GM12878 (cell line): ENCODE data around the gene C15orf39. TPM values are rescaled to one million over a fixed set of nuclear protein-coding genes. Genes with fewer than 3 reads are reported as not detected.

Source experiments
- ATAC-seq: fragments of 200-7000 bp; cut with Tn5 transposase; 3 replicates; pipeline ENCODE4 v1.9.1; 2020; ENCODE audit warnings: mild to moderate bottlenecking, moderate library complexity
- BruUV-seq: library from RNA; stranded (reverse); fragments of 400-500 nt; replicated peaks from 2 replicates; lab custom pipeline; 2021; lab: Mats Ljungman, UMichigan
- CTCF ChIA-PET: fragments of 300-600 bp; sonication (Branson Sonifier 250); formaldehyde crosslinking; extraction: SDS; loops from one replicate; lab custom pipeline; 2021; ENCODE audit warnings: inconsistent platforms; lab: Yijun Ruan, JAX
- POLR2A ChIA-PET: fragments of 350-600 bp; formaldehyde crosslinking; extraction: SDS; loops from one replicate; lab custom pipeline; 2021; ENCODE audit warnings: inconsistent platforms; lab: Charles Lee
- RAD21 ChIA-PET: fragments of 300-600 bp; sonication (Branson Sonifier 250); formaldehyde crosslinking; loops from one replicate; lab custom pipeline; 2023; ENCODE audit warnings: antibody characterized with exemption; ENCODE audit not compliant: unreplicated experiment; lab: Charles Lee
- SMC1A ChIA-PET: fragments of 300-600 bp; sonication (Branson Sonifier 250); formaldehyde crosslinking; loops from one replicate; lab custom pipeline; 2023; ENCODE audit not compliant: unreplicated experiment, uncharacterized antibody; lab: Charles Lee
- DNase-seq: peaks from one replicate; pipeline ENCODE4 v3.0.0-alpha.2; 2011; ENCODE audit warnings: low read depth, low spot score
- FAIRE-seq: peaks from 3 replicates; lab custom pipeline; 2011; peaks lifted over from hg19 to GRCh38; lab: Jason Lieb, UNC
- H2AFZ ChIP-seq: 2 replicates; pipeline ENCODE4 v1.6.0; 2011; ENCODE audit warnings: low read depth, low read length, control low read depth; ENCODE audit not compliant: control insufficient read depth
- H3K27ac ChIP-seq: 2 replicates; pipeline ENCODE4 v1.5.1; 2011; ENCODE audit warnings: control low read depth; ENCODE audit not compliant: control insufficient read depth, insufficient read depth
- H3K27me3 ChIP-seq, 2 experiments: replicated peaks in 1 of 2; 2 replicates each; pipeline versions ENCODE4 v1.6.0 to v1.6.1; 2011; ENCODE audit warnings: low read length in 1 of 2; ENCODE audit not compliant: control insufficient read depth in 2 of 2, insufficient read depth in 2 of 2
- H3K36me3 ChIP-seq, 2 experiments: 2 replicates each; pipeline ENCODE4 v1.5.1; 2011; ENCODE audit warnings: low read length in 1 of 2; ENCODE audit not compliant: control insufficient read depth in 2 of 2, insufficient read depth in 2 of 2
- H3K4me1 ChIP-seq: 2 replicates; pipeline ENCODE4 v1.6.1; 2011; ENCODE audit warnings: mild to moderate bottlenecking, low read length, moderate library complexity, mixed read lengths; ENCODE audit not compliant: control insufficient read depth, insufficient read depth
- H3K4me2 ChIP-seq: 2 replicates; pipeline ENCODE4 v1.6.0; 2011; ENCODE audit warnings: control low read depth; ENCODE audit not compliant: control insufficient read depth, insufficient read depth
- H3K4me3 ChIP-seq: fragments of 200-600 bp; sonication (generic); 2 replicates; pipeline ENCODE4 v1.5.1; 2016
- H3K79me2 ChIP-seq: 2 replicates; pipeline ENCODE4 v1.6.0; 2011; ENCODE audit warnings: low read length; ENCODE audit not compliant: control insufficient read depth, insufficient read depth
- H3K9ac ChIP-seq: 2 replicates; pipeline ENCODE4 v1.8.0; 2011; ENCODE audit warnings: low read length, control low read depth, mixed read lengths; ENCODE audit not compliant: control insufficient read depth, insufficient read depth
- H3K9me3 ChIP-seq: replicated peaks from 3 replicates; pipeline ENCODE4 v1.5.1; 2011; ENCODE audit warnings: mild to moderate bottlenecking, low read length; ENCODE audit not compliant: control insufficient read depth, insufficient read depth
- H4K20me1 ChIP-seq: 2 replicates; pipeline ENCODE4 v1.6.0; 2011; ENCODE audit not compliant: control insufficient read depth, insufficient read depth
- ATF7 ChIP-seq: fragments of 450-650 bp; IDR thresholded peaks from 2 replicates; pipeline ENCODE4 v1.6.1; 2016; ENCODE audit warnings: low read depth, mild to moderate bottlenecking
- ETV6 ChIP-seq, 2 experiments: fragments of 450-650 bp in 1 of 2; IDR thresholded peaks in 1 of 2; conservative IDR thresholded peaks in 1 of 2; 2 replicates each; pipeline ENCODE4 v1.6.1; 2014; ENCODE audit warnings: antibody characterized with exemption in 1 of 2, borderline replicate concordance in 1 of 2, low read depth in 1 of 2, mild to moderate bottlenecking in 1 of 2, moderate library complexity in 1 of 2
- FOS ChIP-seq: IDR thresholded peaks from 3 replicates; pipeline ENCODE4 v1.6.1; 2011; ENCODE audit warnings: borderline replicate concordance; ENCODE audit not compliant: insufficient read length; ENCODE audit errors: extremely low read depth
- FOXM1 ChIP-seq: IDR thresholded peaks from 2 replicates; pipeline ENCODE4 v1.6.1; 2012; ENCODE audit warnings: low read depth, mild to moderate bottlenecking, inconsistent platforms, low read length, moderate library complexity
- MEF2A ChIP-seq: IDR thresholded peaks from 2 replicates; pipeline ENCODE4 v1.6.1; 2011; ENCODE audit warnings: low read depth, mild to moderate bottlenecking, low read length, moderate library complexity; ENCODE audit not compliant: insufficient read depth
- MTA3 ChIP-seq: IDR thresholded peaks from 2 replicates; pipeline ENCODE4 v1.6.1; 2012; ENCODE audit warnings: low read length, inconsistent platforms, borderline replicate concordance
- NFYB ChIP-seq: IDR thresholded peaks from 2 replicates; pipeline ENCODE4 v1.6.1; 2011; ENCODE audit warnings: low read depth, mild to moderate bottlenecking, low read length, improper control_type of control experiment, moderate library complexity; ENCODE audit not compliant: insufficient read depth
- RELA ChIP-seq: fragments of 450-650 bp; IDR thresholded peaks from 2 replicates; pipeline ENCODE4 v1.8.0; 2014; ENCODE audit warnings: borderline replicate concordance; ENCODE audit not compliant: partially characterized antibody
- SP1 ChIP-seq: IDR thresholded peaks from one replicate; pipeline ENCODE4 v1.6.1; 2011; ENCODE audit warnings: low read depth, low read length
- WGBS: methylation state at CpG from one replicate; pipeline ENCODE4 v1.1.6; 2016; ENCODE audit warnings: low lambda C conversion rate; ENCODE audit not compliant: insufficient replicate concordance, insufficient coverage; ENCODE audit errors: missing lambda C conversion rate; 5-methylcytosine and 5-hydroxymethylcytosine counted together
- in situ Hi-C: fragments of 300-500 bp; cut with MboI; formaldehyde crosslinking; loops from 9 replicates; pipeline ENCODE4 v1.14.3; 2018; ENCODE audit warnings: mixed read lengths
- intact Hi-C: fragments of 100-400 bp; cut with micrococcal nuclease; formaldehyde crosslinking; loops from one replicate; pipeline ENCODE4 v1.14.2; 2022; ENCODE audit not compliant: unreplicated experiment
- polyA plus RNA-seq, 11 experiments: library from polyadenylated mRNA; depleted of rRNA in 4 of 11; unstranded in 6 of 11; stranded (reverse) in 5 of 11; fragments of >200 nt; fragmentation: Nextera tagmentation in 4 of 11; fragmentation: Illumina TruSeq in 1 of 11; extraction: Ambion mirVana in 4 of 11; extraction: Trizol in 1 of 11; gene quantifications; 1 replicate in 1 of 11; 2 replicates in 10 of 11; pipeline versions ENCODE4 v1.2.1 to v1.2.3, GENCODE V29; 2011 to 2016; ENCODE audit warnings: inconsistent platforms in 2 of 11, missing spikeins in 2 of 11, low read depth in 1 of 11
- total RNA-seq, 4 experiments: library from RNA; depleted of rRNA in 3 of 4; stranded (reverse); fragments of >200 nt in 3 of 4; fragmentation: Illumina TruSeq in 1 of 4; extraction: Trizol in 1 of 4; gene quantifications; 2 replicates each; pipeline versions ENCODE4 v1.2.1 to v1.2.3, GENCODE V29; 2013 to 2021
- TF ChIP-seq, protein P1 (sequence below): fragments of 450-650 bp; formaldehyde crosslinking; IDR thresholded peaks from 2 replicates; pipeline ENCODE4 v1.4.0; 2020; ENCODE audit warnings: mild to moderate bottlenecking, moderate library complexity

The C15orf39 gene
- total and polyA plus RNA-seq, 10 of the 15 experiments (the other 5 are each of a cell fraction or from before 2014, with no cell fraction given) = 2.3 to 139 (median 33.0) TPM

DNA sequence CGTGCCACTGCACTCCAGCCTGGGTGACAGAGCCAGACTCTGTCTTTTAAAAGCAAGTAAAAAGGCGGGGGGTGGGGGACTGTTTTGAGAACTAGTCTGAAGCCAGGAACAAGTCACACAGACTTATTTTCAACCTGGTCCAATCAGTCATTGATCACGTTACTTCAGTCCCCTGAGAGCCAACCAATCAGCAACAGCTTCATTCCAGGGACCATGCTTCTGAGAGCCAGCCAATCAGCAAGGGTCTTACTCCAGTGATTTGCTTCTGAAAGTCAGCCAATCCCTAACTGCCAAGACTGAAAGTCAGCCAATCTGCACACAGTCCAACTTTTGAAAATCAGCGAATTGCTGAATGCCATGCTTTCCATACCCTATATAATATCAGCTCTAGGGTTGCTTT lies 48.6 kb upstream of the C15orf39 start:
- Histone ChIP-seq H4K20me1 (no peaks in the 10 kb centered on the region), H3K27ac (peak overlapping the region; percentile 44), H3K27me3 (no peaks in the 10 kb centered on the region), H3K4me1 (peaks cover 32% of the 10 kb centered on the region), H3K4me2 (peak overlapping the region; percentile 44; the same call in 1 of the 2 replicates), H3K9ac (no peak overlapping the region), H3K9me3 (peaks cover 2% of the 10 kb centered on the region; the same call in 2 of the 3 replicates), H3K4me3 (no peak overlapping the region), H3K79me2 (no peaks in the 10 kb centered on the region), H2AFZ (peak overlapping the region; percentile 21; the same call in 1 of the 2 replicates), H3K36me3 (no peaks in the 10 kb centered on the region)
- DNase-seq (no peak), ATAC-seq (peak; percentile 72), FAIRE-seq (peak; percentile 97)
- ChIA-PET CTCF (interaction anchor here (1.4 kb wide), 1 partner anchor 165 kb away, joined by 3 read pairs; no protein-coding TSS in a partner anchor), POLR2A (no interaction called here), RAD21 (interaction anchor here (1.3 kb wide), 1 partner anchor 110 kb away, joined by 3 read pairs; no protein-coding TSS in a partner anchor), SMC1A (no interaction called here)
- WGBS = 68% methylated on average over 4 of the region's 4 CpGs
- intact Hi-C loops = no loop called here
- TF ChIP-seq MTA3 (no peak), FOS (peak; percentile 32), FOXM1 (0 out of 2 replicates have a peak, but pooled peaks have one; percentile 14), NFYB (peak; percentile 81), SP1 (peak; percentile 71), MEF2A (no peak), RELA (no peak), ATF7 (no peak), ETV6 (conservative IDR thresholded peaks at IDR 0.05 in 1 of 2, IDR thresholded peaks at IDR 0.05 in 1 of 2; ENCODE audit: borderline replicate concordance in 1 of 2, low read depth in 1 of 2) (no peak)
- TF ChIP-seq, protein P1, sequence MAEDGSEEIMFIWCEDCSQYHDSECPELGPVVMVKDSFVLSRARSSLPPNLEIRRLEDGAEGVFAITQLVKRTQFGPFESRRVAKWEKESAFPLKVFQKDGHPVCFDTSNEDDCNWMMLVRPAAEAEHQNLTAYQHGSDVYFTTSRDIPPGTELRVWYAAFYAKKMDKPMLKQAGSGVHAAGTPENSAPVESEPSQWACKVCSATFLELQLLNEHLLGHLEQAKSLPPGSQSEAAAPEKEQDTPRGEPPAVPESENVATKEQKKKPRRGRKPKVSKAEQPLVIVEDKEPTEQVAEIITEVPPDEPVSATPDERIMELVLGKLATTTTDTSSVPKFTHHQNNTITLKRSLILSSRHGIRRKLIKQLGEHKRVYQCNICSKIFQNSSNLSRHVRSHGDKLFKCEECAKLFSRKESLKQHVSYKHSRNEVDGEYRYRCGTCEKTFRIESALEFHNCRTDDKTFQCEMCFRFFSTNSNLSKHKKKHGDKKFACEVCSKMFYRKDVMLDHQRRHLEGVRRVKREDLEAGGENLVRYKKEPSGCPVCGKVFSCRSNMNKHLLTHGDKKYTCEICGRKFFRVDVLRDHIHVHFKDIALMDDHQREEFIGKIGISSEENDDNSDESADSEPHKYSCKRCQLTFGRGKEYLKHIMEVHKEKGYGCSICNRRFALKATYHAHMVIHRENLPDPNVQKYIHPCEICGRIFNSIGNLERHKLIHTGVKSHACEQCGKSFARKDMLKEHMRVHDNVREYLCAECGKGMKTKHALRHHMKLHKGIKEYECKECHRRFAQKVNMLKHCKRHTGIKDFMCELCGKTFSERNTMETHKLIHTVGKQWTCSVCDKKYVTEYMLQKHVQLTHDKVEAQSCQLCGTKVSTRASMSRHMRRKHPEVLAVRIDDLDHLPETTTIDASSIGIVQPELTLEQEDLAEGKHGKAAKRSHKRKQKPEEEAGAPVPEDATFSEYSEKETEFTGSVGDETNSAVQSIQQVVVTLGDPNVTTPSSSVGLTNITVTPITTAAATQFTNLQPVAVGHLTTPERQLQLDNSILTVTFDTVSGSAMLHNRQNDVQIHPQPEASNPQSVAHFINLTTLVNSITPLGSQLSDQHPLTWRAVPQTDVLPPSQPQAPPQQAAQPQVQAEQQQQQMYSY = no peak
- in situ Hi-C loops = no loop called here
- no TSS peak for BruUV-seq
